KMS-11 (cell line): ENCODE results near the gene FAM171A2.

Experiments used
- H2AFZ ChIP-seq: fragments of 200-600 bp; sonication (generic); 2 replicates; pipeline ENCODE4 v1.6.1; 2016; ENCODE audit warnings: antibody characterized with exemption, mixed run types, low read depth
- H3K27ac ChIP-seq: fragments of 200-600 bp; sonication (generic); 2 replicates; pipeline ENCODE4 v1.6.1; 2016; ENCODE audit warnings: mild to moderate bottlenecking, mixed run types
- H3K27me3 ChIP-seq: fragments of 200-600 bp; sonication (generic); 2 replicates; pipeline ENCODE4 v1.6.1; 2017; ENCODE audit warnings: mild to moderate bottlenecking, low read depth, mixed run types, moderate library complexity; ENCODE audit not compliant: insufficient read depth
- H3K36me3 ChIP-seq: fragments of 200-600 bp; sonication (generic); 2 replicates; pipeline ENCODE4 v1.6.1; 2017; ENCODE audit warnings: mild to moderate bottlenecking, mixed run types; ENCODE audit not compliant: insufficient read depth
- H3K4me1 ChIP-seq: fragments of 200-600 bp; sonication (generic); 2 replicates; pipeline ENCODE4 v1.6.1; 2016; ENCODE audit warnings: mild to moderate bottlenecking, low read depth, mixed run types; ENCODE audit not compliant: poor library complexity, severe bottlenecking
- H3K4me2 ChIP-seq: fragments of 200-600 bp; sonication (generic); 2 replicates; pipeline ENCODE4 v1.7.0; 2016; ENCODE audit warnings: mild to moderate bottlenecking, mixed run types
- H3K4me3 ChIP-seq: fragments of 200-600 bp; sonication (generic); IDR thresholded peaks from 2 replicates; pipeline ENCODE4 v1.6.1; 2017; ENCODE audit warnings: low read depth, low read length, mixed read lengths; ENCODE audit not compliant: insufficient read depth
- H3K79me2 ChIP-seq: fragments of 200-600 bp; sonication (generic); 2 replicates; pipeline ENCODE4 v1.6.1; 2016; ENCODE audit warnings: low read depth, mixed run types; ENCODE audit not compliant: insufficient read depth
- H3K9ac ChIP-seq: fragments of 200-600 bp; sonication (generic); 2 replicates; pipeline ENCODE4 v1.6.1; 2016; ENCODE audit warnings: mild to moderate bottlenecking, mixed run types
- H4K20me1 ChIP-seq: fragments of 200-600 bp; sonication (generic); 2 replicates; pipeline ENCODE4 v1.6.1; 2016; ENCODE audit warnings: mild to moderate bottlenecking, mixed run types; ENCODE audit not compliant: insufficient read depth
- CTCF ChIP-seq: fragments of 200-600 bp; sonication (generic); conservative IDR thresholded peaks from 2 replicates; pipeline ENCODE4 v1.6.1; 2017; ENCODE audit warnings: low read depth, mild to moderate bottlenecking, antibody characterized with exemption, low read length, moderate library complexity, mixed read lengths

Gene FAM171A2

DNA sequence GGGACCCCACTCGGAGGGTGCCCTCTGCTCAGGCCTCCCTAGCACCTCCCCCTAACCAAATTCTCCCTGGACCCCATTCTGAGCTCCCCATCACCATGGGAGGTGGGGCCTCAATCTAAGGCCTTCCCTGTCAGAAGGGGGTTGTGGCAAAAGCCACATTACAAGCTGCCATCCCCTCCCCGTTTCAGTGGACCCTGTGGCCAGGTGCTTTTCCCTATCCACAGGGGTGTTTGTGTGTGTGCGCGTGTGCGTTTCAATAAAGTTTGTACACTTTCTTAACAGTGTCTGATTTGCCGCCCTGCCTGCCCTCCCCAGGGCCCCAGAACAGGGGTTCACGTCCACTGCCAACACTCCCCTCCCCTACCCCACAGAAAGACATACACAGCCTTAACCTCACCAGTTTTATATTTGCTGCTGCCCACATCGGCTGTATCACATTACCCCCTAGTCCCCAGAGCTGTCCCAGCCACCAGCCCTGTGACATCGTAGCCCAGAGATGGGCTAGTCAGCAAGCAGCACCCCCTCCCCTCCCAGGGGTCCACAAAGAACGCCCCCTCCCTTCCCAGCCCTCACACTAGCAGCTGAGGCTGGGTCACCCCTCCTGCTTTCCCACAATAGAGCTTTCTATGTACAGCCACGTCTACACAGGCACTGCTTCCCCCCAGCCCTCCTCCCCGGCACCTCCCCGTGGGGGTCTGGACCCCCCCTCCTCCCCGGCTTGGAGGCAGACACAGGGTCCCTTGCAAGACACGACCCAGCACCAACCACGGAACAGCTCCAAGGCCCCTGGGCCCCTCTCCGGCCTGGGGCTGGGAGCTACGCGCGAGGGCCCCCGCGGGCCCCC is 10.6 kb downstream of the FAM171A2 start:
- Histone ChIP-seq H4K20me1 (no peaks in the 10 kb centered on the region), H3K27me3 (no peaks in the 10 kb centered on the region), H2AFZ (no peak overlapping the region), H3K36me3 (no peaks in the 10 kb centered on the region), H3K27ac (no peak overlapping the region), H3K4me2 (no peak overlapping the region), H3K4me3 (no peak overlapping the region), H3K9ac (no peak overlapping the region), H3K79me2 (no peaks in the 10 kb centered on the region), H3K4me1 (peaks cover 6% of the 10 kb centered on the region)
- no peak for TF ChIP-seq CTCF

- Histone ChIP-seq H2AFZ (no peak overlapping the region), H3K4me1 (peaks cover 12% of the 10 kb centered on the region), H3K79me2 (no peaks in the 10 kb centered on the region), H3K4me2 (no peak overlapping the region), H3K27me3 (no peaks in the 10 kb centered on the region), H3K36me3 (no peaks in the 10 kb centered on the region), H4K20me1 (no peaks in the 10 kb centered on the region), H3K27ac (no peak overlapping the region), H3K9ac (no peak overlapping the region), H3K4me3 (no peak overlapping the region)
- TF ChIP-seq CTCF, result no peak
Measured at GRCh38 chr17:44351961-44352827, 11.5 kb downstream of the FAM171A2 start.

DNA sequence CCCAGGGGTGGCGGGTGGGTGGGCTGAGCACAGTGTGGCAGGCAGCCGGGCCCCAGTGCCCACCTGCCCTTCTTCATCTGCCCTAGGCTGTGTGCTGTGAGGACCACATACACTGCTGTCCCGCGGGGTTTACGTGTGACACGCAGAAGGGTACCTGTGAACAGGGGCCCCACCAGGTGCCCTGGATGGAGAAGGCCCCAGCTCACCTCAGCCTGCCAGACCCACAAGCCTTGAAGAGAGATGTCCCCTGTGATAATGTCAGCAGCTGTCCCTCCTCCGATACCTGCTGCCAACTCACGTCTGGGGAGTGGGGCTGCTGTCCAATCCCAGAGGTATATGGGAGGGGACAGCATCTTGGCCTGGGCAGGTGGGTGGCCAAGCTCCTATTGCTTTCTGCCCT is 12.2 kb downstream of the FAM171A2 start:
- TF ChIP-seq CTCF, result no peak
- H3K79me2 ChIP-seq, result no peaks in the 10 kb centered on the region
- H4K20me1 ChIP-seq, result no peaks in the 10 kb centered on the region
- H3K4me2 ChIP-seq, result no peak overlapping the region
- H3K27me3 ChIP-seq, result no peaks in the 10 kb centered on the region
- H3K4me3 ChIP-seq, result no peak overlapping the region
- H2AFZ ChIP-seq, result no peak overlapping the region
- H3K27ac ChIP-seq, result no peak overlapping the region
- H3K36me3 ChIP-seq, result no peaks in the 10 kb centered on the region
- H3K4me1 ChIP-seq, result peaks cover 12% of the 10 kb centered on the region
- no peak overlapping the region for H3K9ac ChIP-seq

- no peaks in the 10 kb centered on the region for H3K36me3 ChIP-seq
- no peak overlapping the region for H3K4me3 ChIP-seq
- H3K27ac ChIP-seq, result no peak overlapping the region
- no peak overlapping the region for H2AFZ ChIP-seq
- H3K4me1 ChIP-seq, result peaks cover 16% of the 10 kb centered on the region
- H4K20me1 ChIP-seq, result no peaks in the 10 kb centered on the region
- H3K27me3 ChIP-seq, result no peaks in the 10 kb centered on the region
- H3K4me2 ChIP-seq, result no peak overlapping the region
- no peaks in the 10 kb centered on the region for H3K79me2 ChIP-seq
- TF ChIP-seq CTCF, result peak; percentile 93
- no peak overlapping the region for H3K9ac ChIP-seq
Measured at GRCh38 chr17:44350733-44351226, 12.9 kb downstream of the FAM171A2 start.
